ENCODE results near the gene NSG1. TPM values are rescaled to one million over a fixed set of nuclear protein-coding genes. Genes with fewer than 3 reads are reported as not detected.

NSG1 gene
- total RNA-seq, 2 experiments from 2014 or later, result 10.3 to 10.4 TPM

GRCh38 chr4:4460759-4461158 is 73.9 kb downstream of the NSG1 start:
- Mint-ChIP-seq H3K27me3 (no peaks in the 10 kb centered on the region), H3K4me3 (no peak overlapping the region), H3K9me3 (no peaks in the 10 kb centered on the region), H3K4me1 (ENCODE audit: low read depth) (peaks cover 54% of the 10 kb centered on the region), H3K36me3 (ENCODE audit: low read depth) (peaks cover 59% of the 10 kb centered on the region), H3K27ac (peak overlapping the region; percentile 83)
- H3K9me3 ChIP-seq (ENCODE audit: control insufficient read depth in 1 of 2, insufficient read depth in 1 of 2, low read length in 2 of 2), result no peaks in the 10 kb centered on the region
- H3K4me1 ChIP-seq (ENCODE audit: insufficient read depth, low read length), result peaks cover 30% of the 10 kb centered on the region
- H3K27ac ChIP-seq (ENCODE audit: low read depth in 1 of 2, low read length in 2 of 2), result peak overlapping the region in 1 of 2 donors; percentile 70
- DNase-seq (peak in 1 of 14 experiments; percentile 9), ATAC-seq (ENCODE audit: poor library complexity) (no peak)
- H3K36me3 ChIP-seq (ENCODE audit: insufficient read depth, low read length), result peaks cover 40% of the 10 kb centered on the region
- no peak overlapping the region for H3K4me3 ChIP-seq (ENCODE audit: low read length)
- POLR2A ChIA-PET, result no interaction called here
- no peaks in the 10 kb centered on the region for H3K27me3 ChIP-seq (ENCODE audit: control insufficient read depth in 1 of 2, insufficient read depth in 2 of 2, low read length in 2 of 2)
- TF ChIP-seq CTCF (IDR thresholded peaks at IDR 0.05), result no peak
- intact Hi-C loops (cut with DNase I, micrococcal nuclease), result no loop called here
- CTCF ChIA-PET, result no interaction called here

- DNase-seq (no peak), ATAC-seq (ENCODE audit: poor library complexity) (no peak)
- intact Hi-C loops (cut with DNase I, micrococcal nuclease), result no loop called here
- Mint-ChIP-seq H3K36me3 (ENCODE audit: low read depth) (peaks cover 61% of the 10 kb centered on the region), H3K4me3 (peak overlapping the region; percentile 50), H3K27ac (peak overlapping the region; percentile 83), H3K4me1 (ENCODE audit: low read depth) (peaks cover 54% of the 10 kb centered on the region), H3K27me3 (no peaks in the 10 kb centered on the region), H3K9me3 (no peaks in the 10 kb centered on the region)
- ChIA-PET POLR2A (interaction anchor here (1.3 kb wide), 1 partner anchor 74 kb away, joined by 5 read pairs; the partner anchor contains the start of gene NSG1), CTCF (no interaction called here)
- peaks cover 42% of the 10 kb centered on the region for H3K36me3 ChIP-seq (ENCODE audit: insufficient read depth, low read length)
- H3K27ac ChIP-seq (ENCODE audit: low read depth in 1 of 2, low read length in 2 of 2), result peak overlapping the region in 1 of 2 donors; percentile 70
- peaks cover 30% of the 10 kb centered on the region for H3K4me1 ChIP-seq (ENCODE audit: insufficient read depth, low read length)
- no peak for TF ChIP-seq CTCF (IDR thresholded peaks at IDR 0.05)
- peak overlapping the region; percentile 15 for H3K4me3 ChIP-seq (ENCODE audit: low read length)
- no peaks in the 10 kb centered on the region for H3K27me3 ChIP-seq (ENCODE audit: control insufficient read depth in 1 of 2, insufficient read depth in 2 of 2, low read length in 2 of 2)
- H3K9me3 ChIP-seq (ENCODE audit: control insufficient read depth in 1 of 2, insufficient read depth in 1 of 2, low read length in 2 of 2), result no peaks in the 10 kb centered on the region
Measured at GRCh38 chr4:4461178-4461577, 74.3 kb downstream of the NSG1 start.

GRCh38 chr4:4461850-4462249 is 74.9 kb downstream of the NSG1 start:
- peak overlapping the region; percentile 50 for H3K4me3 Mint-ChIP-seq
- Histone ChIP-seq H3K36me3 (ENCODE audit: insufficient read depth, low read length) (peaks cover 36% of the 10 kb centered on the region), H3K4me1 (ENCODE audit: insufficient read depth, low read length) (peaks cover 30% of the 10 kb centered on the region), H3K9me3 (ENCODE audit: control insufficient read depth in 1 of 2, insufficient read depth in 1 of 2, low read length in 2 of 2) (no peaks in the 10 kb centered on the region), H3K27ac (ENCODE audit: low read depth in 1 of 2, low read length in 2 of 2) (peak overlapping the region in 1 of 2 donors; percentile 70), H3K4me3 (ENCODE audit: low read length) (peak overlapping the region; percentile 15), H3K27me3 (ENCODE audit: control insufficient read depth in 1 of 2, insufficient read depth in 2 of 2, low read length in 2 of 2) (no peaks in the 10 kb centered on the region)
- POLR2A ChIA-PET, result interaction anchor here (1.3 to 2.0 kb wide), 3 partner anchors 41 to 214 kb away, joined by 4 to 11 read pairs (median 5); partner anchors contain the start of genes NSG1 and TMEM128
- no peak for TF ChIP-seq CTCF (IDR thresholded peaks at IDR 0.05)
- peak overlapping the region; percentile 83 for H3K27ac Mint-ChIP-seq
- H3K36me3 Mint-ChIP-seq (ENCODE audit: low read depth), result peaks cover 62% of the 10 kb centered on the region
- H3K4me1 Mint-ChIP-seq (ENCODE audit: low read depth), result peaks cover 54% of the 10 kb centered on the region
- ATAC-seq (ENCODE audit: poor library complexity), result peak; percentile 96
- H3K27me3 Mint-ChIP-seq, result no peaks in the 10 kb centered on the region
- CTCF ChIA-PET, result no interaction called here
- no peaks in the 10 kb centered on the region for H3K9me3 Mint-ChIP-seq
- peak; percentile 31 to 85 (median 58) for DNase-seq
- intact Hi-C loops (cut with DNase I, micrococcal nuclease), result no loop called here

Measured in CD4-positive, alpha-beta T cell (primary cell).